ENCODE data around the gene LILRA2. TPM values are rescaled to one million over a fixed set of nuclear protein-coding genes. Genes with fewer than 3 reads are reported as not detected.

Gene LILRA2
- total RNA-seq, 1 experiment from 2014 or later, result not detected

DNA sequence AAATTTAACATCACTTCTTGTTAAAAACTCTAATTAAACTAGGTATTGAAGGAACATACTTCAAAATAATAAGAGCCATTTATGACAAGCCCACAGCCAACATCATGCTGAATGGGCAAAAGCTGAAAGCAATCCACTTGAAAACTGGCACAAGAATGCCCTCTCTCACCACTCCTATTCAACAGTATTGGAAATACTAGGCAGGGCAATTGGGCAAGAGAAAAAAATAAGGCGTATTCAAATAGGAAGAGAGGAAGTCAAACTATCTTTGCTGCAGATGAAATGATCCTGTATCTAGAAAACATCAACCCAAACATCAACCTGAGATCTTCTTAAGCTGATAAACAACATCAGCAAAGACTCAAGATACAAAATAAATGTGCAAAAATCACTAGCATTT lies 41.1 kb downstream of the LILRA2 start:
- DNase-seq (ENCODE audit: low spot score) (no peak), ATAC-seq (no peak)
- TF ChIP-seq ZNF423 (CRISPR knock-in tag; IDR thresholded peaks at IDR 0.05) (no peak), E2F4 (CRISPR knock-in tag; IDR thresholded peaks at IDR 0.05; ENCODE audit: borderline replicate concordance, low read depth) (no peak), E2F5 (CRISPR knock-in tag; IDR thresholded peaks at IDR 0.05) (no peak), AR (CRISPR knock-in tag; IDR thresholded peaks at IDR 0.05) (no peak), TCF7 (CRISPR knock-in tag; IDR thresholded peaks at IDR 0.05; ENCODE audit: low read depth) (no peak), NFATC4 (CRISPR knock-in tag; IDR thresholded peaks at IDR 0.05) (no peak), MLX (CRISPR knock-in tag; IDR thresholded peaks at IDR 0.05) (no peak), USF2 (CRISPR knock-in tag; IDR thresholded peaks at IDR 0.05) (no peak), ZNF263 (CRISPR knock-in tag; IDR thresholded peaks at IDR 0.05; ENCODE audit: low read depth) (no peak), GRHL2 (CRISPR knock-in tag; IDR thresholded peaks at IDR 0.05; ENCODE audit: insufficient replicate concordance, severe bottlenecking) (no peak), ELF4 (CRISPR knock-in tag; IDR thresholded peaks at IDR 0.05; ENCODE audit: low read depth) (no peak), TEAD1 (CRISPR knock-in tag; IDR thresholded peaks at IDR 0.05) (no peak)
- TF ChIP-seq, protein P1, sequence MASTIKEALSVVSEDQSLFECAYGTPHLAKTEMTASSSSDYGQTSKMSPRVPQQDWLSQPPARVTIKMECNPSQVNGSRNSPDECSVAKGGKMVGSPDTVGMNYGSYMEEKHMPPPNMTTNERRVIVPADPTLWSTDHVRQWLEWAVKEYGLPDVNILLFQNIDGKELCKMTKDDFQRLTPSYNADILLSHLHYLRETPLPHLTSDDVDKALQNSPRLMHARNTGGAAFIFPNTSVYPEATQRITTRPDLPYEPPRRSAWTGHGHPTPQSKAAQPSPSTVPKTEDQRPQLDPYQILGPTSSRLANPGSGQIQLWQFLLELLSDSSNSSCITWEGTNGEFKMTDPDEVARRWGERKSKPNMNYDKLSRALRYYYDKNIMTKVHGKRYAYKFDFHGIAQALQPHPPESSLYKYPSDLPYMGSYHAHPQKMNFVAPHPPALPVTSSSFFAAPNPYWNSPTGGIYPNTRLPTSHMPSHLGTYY (CRISPR knock-in tag; IDR thresholded peaks at IDR 0.05), result no peak
- POLR2A ChIA-PET, result no interaction called here
- Mint-ChIP-seq H3K36me3 (peaks cover 55% of the 10 kb centered on the region), H3K27ac (no peak overlapping the region), H3K9me3 (peaks cover 83% of the 10 kb centered on the region), H3K4me1 (no peaks in the 10 kb centered on the region), H3K4me3 (no peak overlapping the region), H3K27me3 (ENCODE audit: low read depth) (peaks cover 13% of the 10 kb centered on the region)
- CTCF ChIA-PET, result no interaction called here

GRCh38 chr19:54616057-54616456 lies 42.5 kb downstream of the LILRA2 start:
- Mint-ChIP-seq H3K27ac (no peak overlapping the region), H3K4me1 (no peaks in the 10 kb centered on the region), H3K27me3 (ENCODE audit: low read depth) (peaks cover 13% of the 10 kb centered on the region), H3K4me3 (no peak overlapping the region), H3K36me3 (peaks cover 51% of the 10 kb centered on the region), H3K9me3 (peaks cover 79% of the 10 kb centered on the region)
- POLR2A ChIA-PET, result no interaction called here
- ATAC-seq (no peak), DNase-seq (ENCODE audit: low spot score) (no peak)
- CTCF ChIA-PET, result no interaction called here
- TF ChIP-seq OVOL2 (CRISPR knock-in tag; IDR thresholded peaks at IDR 0.05; ENCODE audit: borderline replicate concordance), result no peak
- TF ChIP-seq TEAD1 (CRISPR knock-in tag; IDR thresholded peaks at IDR 0.05), result no peak
- TF ChIP-seq E2F1 (CRISPR knock-in tag; IDR thresholded peaks at IDR 0.05), result no peak
- TF ChIP-seq HMGXB4 (CRISPR knock-in tag; IDR thresholded peaks at IDR 0.05), result no peak
- TF ChIP-seq, protein P2, sequence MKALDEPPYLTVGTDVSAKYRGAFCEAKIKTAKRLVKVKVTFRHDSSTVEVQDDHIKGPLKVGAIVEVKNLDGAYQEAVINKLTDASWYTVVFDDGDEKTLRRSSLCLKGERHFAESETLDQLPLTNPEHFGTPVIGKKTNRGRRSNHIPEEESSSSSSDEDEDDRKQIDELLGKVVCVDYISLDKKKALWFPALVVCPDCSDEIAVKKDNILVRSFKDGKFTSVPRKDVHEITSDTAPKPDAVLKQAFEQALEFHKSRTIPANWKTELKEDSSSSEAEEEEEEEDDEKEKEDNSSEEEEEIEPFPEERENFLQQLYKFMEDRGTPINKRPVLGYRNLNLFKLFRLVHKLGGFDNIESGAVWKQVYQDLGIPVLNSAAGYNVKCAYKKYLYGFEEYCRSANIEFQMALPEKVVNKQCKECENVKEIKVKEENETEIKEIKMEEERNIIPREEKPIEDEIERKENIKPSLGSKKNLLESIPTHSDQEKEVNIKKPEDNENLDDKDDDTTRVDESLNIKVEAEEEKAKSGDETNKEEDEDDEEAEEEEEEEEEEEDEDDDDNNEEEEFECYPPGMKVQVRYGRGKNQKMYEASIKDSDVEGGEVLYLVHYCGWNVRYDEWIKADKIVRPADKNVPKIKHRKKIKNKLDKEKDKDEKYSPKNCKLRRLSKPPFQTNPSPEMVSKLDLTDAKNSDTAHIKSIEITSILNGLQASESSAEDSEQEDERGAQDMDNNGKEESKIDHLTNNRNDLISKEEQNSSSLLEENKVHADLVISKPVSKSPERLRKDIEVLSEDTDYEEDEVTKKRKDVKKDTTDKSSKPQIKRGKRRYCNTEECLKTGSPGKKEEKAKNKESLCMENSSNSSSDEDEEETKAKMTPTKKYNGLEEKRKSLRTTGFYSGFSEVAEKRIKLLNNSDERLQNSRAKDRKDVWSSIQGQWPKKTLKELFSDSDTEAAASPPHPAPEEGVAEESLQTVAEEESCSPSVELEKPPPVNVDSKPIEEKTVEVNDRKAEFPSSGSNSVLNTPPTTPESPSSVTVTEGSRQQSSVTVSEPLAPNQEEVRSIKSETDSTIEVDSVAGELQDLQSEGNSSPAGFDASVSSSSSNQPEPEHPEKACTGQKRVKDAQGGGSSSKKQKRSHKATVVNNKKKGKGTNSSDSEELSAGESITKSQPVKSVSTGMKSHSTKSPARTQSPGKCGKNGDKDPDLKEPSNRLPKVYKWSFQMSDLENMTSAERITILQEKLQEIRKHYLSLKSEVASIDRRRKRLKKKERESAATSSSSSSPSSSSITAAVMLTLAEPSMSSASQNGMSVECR (CRISPR knock-in tag; IDR thresholded peaks at IDR 0.05; ENCODE audit: borderline replicate concordance), result no peak
- no peak for TF ChIP-seq NR1H2 (CRISPR knock-in tag; IDR thresholded peaks at IDR 0.05)
- no peak for TF ChIP-seq HMGA2 (CRISPR knock-in tag; IDR thresholded peaks at IDR 0.05)
- no peak for TF ChIP-seq MAX (CRISPR knock-in tag; IDR thresholded peaks at IDR 0.05)

All from WTC11 (cell line).